ENCODE data around the gene SH3TC2.

SH3TC2 gene

GRCh38 chr5:149073213-149073612 is 10.4 kb upstream of the SH3TC2 start:
- DNase-seq (ENCODE audit: extremely low read depth, low read depth): no peak
- TF ChIP-seq, protein P1, sequence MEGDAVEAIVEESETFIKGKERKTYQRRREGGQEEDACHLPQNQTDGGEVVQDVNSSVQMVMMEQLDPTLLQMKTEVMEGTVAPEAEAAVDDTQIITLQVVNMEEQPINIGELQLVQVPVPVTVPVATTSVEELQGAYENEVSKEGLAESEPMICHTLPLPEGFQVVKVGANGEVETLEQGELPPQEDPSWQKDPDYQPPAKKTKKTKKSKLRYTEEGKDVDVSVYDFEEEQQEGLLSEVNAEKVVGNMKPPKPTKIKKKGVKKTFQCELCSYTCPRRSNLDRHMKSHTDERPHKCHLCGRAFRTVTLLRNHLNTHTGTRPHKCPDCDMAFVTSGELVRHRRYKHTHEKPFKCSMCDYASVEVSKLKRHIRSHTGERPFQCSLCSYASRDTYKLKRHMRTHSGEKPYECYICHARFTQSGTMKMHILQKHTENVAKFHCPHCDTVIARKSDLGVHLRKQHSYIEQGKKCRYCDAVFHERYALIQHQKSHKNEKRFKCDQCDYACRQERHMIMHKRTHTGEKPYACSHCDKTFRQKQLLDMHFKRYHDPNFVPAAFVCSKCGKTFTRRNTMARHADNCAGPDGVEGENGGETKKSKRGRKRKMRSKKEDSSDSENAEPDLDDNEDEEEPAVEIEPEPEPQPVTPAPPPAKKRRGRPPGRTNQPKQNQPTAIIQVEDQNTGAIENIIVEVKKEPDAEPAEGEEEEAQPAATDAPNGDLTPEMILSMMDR (IDR thresholded peaks at IDR 0.05; ENCODE audit: low read depth, low read length, missing control alignments): no peak
- H3K4me3 ChIP-seq (replicated peaks; ENCODE audit: low read depth, low read length): no peak overlapping the region

DNA sequence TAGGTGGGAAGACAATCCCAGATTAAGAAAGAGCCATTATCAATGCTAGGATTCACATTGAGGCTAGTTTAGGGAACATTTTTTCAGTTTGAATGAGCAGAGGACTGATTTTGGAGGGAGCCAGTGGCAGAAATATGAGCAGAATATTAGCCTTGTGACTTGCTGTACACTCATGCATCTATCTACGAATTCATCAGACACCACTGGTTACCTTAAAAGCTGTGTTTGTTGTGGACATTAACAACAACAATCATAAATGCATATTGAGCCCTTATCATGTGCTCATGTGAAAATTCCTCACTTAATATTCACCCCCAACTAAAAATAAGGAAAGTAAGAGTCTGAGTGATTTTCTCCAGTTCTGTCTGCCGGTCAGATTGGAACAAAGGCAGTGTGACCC is 9.9 kb upstream of the SH3TC2 start:
- TF ChIP-seq, protein P1 (IDR thresholded peaks at IDR 0.05; ENCODE audit: low read depth, low read length, missing control alignments): no peak
- no peak for DNase-seq (ENCODE audit: extremely low read depth, low read depth)
- H3K4me3 ChIP-seq (replicated peaks; ENCODE audit: low read depth, low read length): no peak overlapping the region

- no peak for DNase-seq (ENCODE audit: extremely low read depth, low read depth)
- TF ChIP-seq, protein P1 (IDR thresholded peaks at IDR 0.05; ENCODE audit: low read depth, low read length, missing control alignments): no peak
- H3K4me3 ChIP-seq (replicated peaks; ENCODE audit: low read depth, low read length): no peak overlapping the region
Observed at GRCh38 chr5:149072376-149072775, 9.5 kb upstream of the SH3TC2 start.

DNA sequence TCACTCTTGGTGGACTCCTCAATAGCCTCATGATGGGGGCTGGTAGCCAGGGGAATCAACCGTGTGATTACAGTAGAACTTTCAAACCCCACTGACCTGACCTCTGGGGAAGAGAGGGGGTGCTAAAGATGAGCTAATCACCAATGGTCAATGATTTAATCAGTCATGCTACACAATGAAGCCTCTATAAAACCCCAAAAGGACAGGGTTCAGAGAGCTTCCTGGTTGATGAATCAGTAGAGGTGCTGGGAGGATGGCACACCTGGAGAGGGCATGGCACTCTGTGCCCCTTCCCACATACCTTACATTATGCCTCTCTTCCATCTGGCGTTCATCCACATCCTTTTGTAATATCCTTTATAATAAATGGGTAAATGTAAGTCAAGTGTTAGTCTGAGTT is 8.9 kb upstream of the SH3TC2 start:
- H3K4me3 ChIP-seq (replicated peaks; ENCODE audit: low read depth, low read length): no peak overlapping the region
- no peak for DNase-seq (ENCODE audit: extremely low read depth, low read depth)
- TF ChIP-seq, protein P1 (IDR thresholded peaks at IDR 0.05; ENCODE audit: low read depth, low read length, missing control alignments): no peak

GRCh38 chr5:149071216-149071615 is 8.4 kb upstream of the SH3TC2 start:
- DNase-seq (ENCODE audit: extremely low read depth, low read depth): no peak
- TF ChIP-seq, protein P1 (IDR thresholded peaks at IDR 0.05; ENCODE audit: low read depth, low read length, missing control alignments): no peak
- no peak overlapping the region for H3K4me3 ChIP-seq (replicated peaks; ENCODE audit: low read depth, low read length)

GRCh38 chr5:149069711-149070110 is 6.8 kb upstream of the SH3TC2 start:
- TF ChIP-seq, protein P1 (IDR thresholded peaks at IDR 0.05; ENCODE audit: low read depth, low read length, missing control alignments): no peak

DNA sequence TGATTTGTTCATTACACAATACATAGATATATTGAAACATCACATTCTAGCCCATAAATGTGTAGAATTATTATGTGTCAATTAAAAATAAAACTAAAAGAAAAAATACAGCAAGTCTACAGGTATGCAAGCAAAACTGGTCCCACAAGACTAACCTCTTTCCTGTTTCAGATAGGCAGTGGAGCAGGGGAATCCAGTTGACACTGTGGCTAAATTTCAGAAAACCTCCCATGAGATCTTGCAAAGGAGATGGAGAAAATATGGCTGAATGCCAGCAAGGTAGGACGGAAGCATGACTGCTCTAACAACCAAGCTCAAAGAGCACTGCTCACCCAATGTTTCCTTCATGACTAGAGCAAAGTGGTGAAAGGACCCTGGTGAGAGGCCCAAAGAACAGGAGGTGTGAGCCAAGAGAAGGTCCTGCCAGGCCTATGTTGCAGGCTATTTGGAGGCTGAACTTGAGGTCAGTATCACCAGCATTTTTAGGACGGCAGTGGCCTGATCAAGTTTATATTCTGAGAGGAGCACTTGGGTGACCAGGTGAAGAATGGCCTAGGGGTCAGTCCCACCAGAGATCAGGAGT is 1.1 kb upstream of the SH3TC2 start:
- TF ChIP-seq, protein P1 (IDR thresholded peaks at IDR 0.05; ENCODE audit: low read depth, low read length, missing control alignments): no peak
- no peak overlapping the region for H3K4me3 ChIP-seq (replicated peaks; ENCODE audit: low read depth, low read length)
- no peak for DNase-seq (ENCODE audit: extremely low read depth, low read depth)

More at GRCh38 chr5:149069711-149070110, 6.8 kb upstream of the SH3TC2 start:
- DNase-seq (ENCODE audit: extremely low read depth, low read depth): no peak
- no peak overlapping the region for H3K4me3 ChIP-seq (replicated peaks; ENCODE audit: low read depth, low read length)

Data from HFF-Myc (cell line).